ENCODE data around the gene HAUS5.
A peak's percentile ranks its signal among the peaks of the same experiment; 100 is the strongest.

- TF ChIP-seq CTCF (IDR thresholded peaks at IDR 0.05), result peak; percentile 4
- TF ChIP-seq EZH2 (IDR thresholded peaks at IDR 0.05), result no peak
Measured at GRCh38 chr19:35612559-35613321, at the start of gene HAUS5.
